GM21619 (cell line): ENCODE results near the gene CAMKK2.
"Not testable (repeated sequence)": the region's sequence is repeated elsewhere in the genome, so short reads cannot be mapped to it uniquely, and the experiment has no call there.

Experiments used
- ATAC-seq: cut with Tn5 transposase; IDR thresholded peaks from one replicate; pipeline ENCODE4 v1.9.1; 2021; ENCODE audit not compliant: unreplicated experiment

CAMKK2 gene

GRCh38 chr12:121299662-121300061, 3.2 kb upstream of the CAMKK2 start:
- no peak for ATAC-seq

GRCh38 chr12:121298411-121298810, 1.9 kb upstream of the CAMKK2 start:
- ATAC-seq, result not testable (repeated sequence)

GRCh38 chr12:121297435-121297991, 1.0 kb upstream of the CAMKK2 start:
- ATAC-seq, result no peak

- ATAC-seq, result peak; percentile 27
Observed at GRCh38 chr12:121295746-121296617, 527 bp downstream of the CAMKK2 start.

- ATAC-seq, result no peak
Observed at GRCh38 chr12:121295116-121295745, 1.3 kb downstream of the CAMKK2 start.

- no peak for ATAC-seq
Observed at GRCh38 chr12:121294151-121294889, 2.2 kb downstream of the CAMKK2 start.

GRCh38 chr12:121293603-121294002, 2.9 kb downstream of the CAMKK2 start:
- ATAC-seq, result no peak

GRCh38 chr12:121290410-121290809, 6.1 kb downstream of the CAMKK2 start:
- no peak for ATAC-seq

GRCh38 chr12:121289962-121290361, 6.5 kb downstream of the CAMKK2 start:
- no peak for ATAC-seq

- ATAC-seq, result no peak
Observed at GRCh38 chr12:121288986-121289385, 7.5 kb downstream of the CAMKK2 start.

GRCh38 chr12:121288158-121288845, 8.2 kb downstream of the CAMKK2 start:
- no peak for ATAC-seq

- ATAC-seq, result no peak
Observed at GRCh38 chr12:121287267-121287954, 9.1 kb downstream of the CAMKK2 start.

GRCh38 chr12:121285856-121286255, 10.7 kb downstream of the CAMKK2 start:
- ATAC-seq, result no peak

GRCh38 chr12:121284551-121285390, 11.7 kb downstream of the CAMKK2 start:
- no peak for ATAC-seq

GRCh38 chr12:121283841-121284240, 12.7 kb downstream of the CAMKK2 start:
- no peak for ATAC-seq

GRCh38 chr12:121283388-121283787, 13.1 kb downstream of the CAMKK2 start:
- no peak for ATAC-seq

- not testable (repeated sequence) for ATAC-seq
Observed at GRCh38 chr12:121282910-121283309, 13.6 kb downstream of the CAMKK2 start.

GRCh38 chr12:121282072-121282742, 14.3 kb downstream of the CAMKK2 start:
- ATAC-seq, result no peak

- not testable (repeated sequence) for ATAC-seq
Observed at GRCh38 chr12:121281116-121281515, 15.4 kb downstream of the CAMKK2 start.
